K562 (cell line): ENCODE results near the gene UQCC5. TPM values are rescaled to one million over a fixed set of nuclear protein-coding genes. Genes with fewer than 3 reads are reported as not detected.

Experiments
- CREB3L1 ChIP-seq: fragments of 450-650 bp; IDR thresholded peaks from 2 replicates; pipeline ENCODE4 v1.6.1; 2014; ENCODE audit warnings: low read depth, mild to moderate bottlenecking, moderate library complexity, borderline replicate concordance
- MYBL2 ChIP-seq, 2 experiments: fragments of 450-650 bp in 1 of 2; sonication (generic) in 1 of 2; formaldehyde crosslinking in 1 of 2; IDR thresholded peaks; 2 replicates each; pipeline versions ENCODE4 v1.6.1 to v1.8.1; 2017 to 2022; ENCODE audit warnings: borderline replicate concordance in 1 of 2, inconsistent platforms in 1 of 2, low read depth in 1 of 2, mild to moderate bottlenecking in 1 of 2, missing genetic modification reagents in 1 of 2, moderate library complexity in 1 of 2
- MYNN ChIP-seq, 2 experiments: sonication (generic); formaldehyde crosslinking in 1 of 2; IDR thresholded peaks; 2 replicates each; pipeline versions ENCODE4 v1.5.0 to v1.6.1; 2016 to 2020; ENCODE audit warnings: antibody characterized with exemption in 1 of 2, missing genetic modification reagents in 1 of 2
- NCOR1 ChIP-seq: fragments of 450-650 bp; IDR thresholded peaks from 2 replicates; pipeline ENCODE4 v1.6.1; 2016; ENCODE audit warnings: mild to moderate bottlenecking, moderate library complexity
- NONO ChIP-seq, 2 experiments: fragments of 200-400 bp in 1 of 2; fragments of 450-650 bp in 1 of 2; formaldehyde crosslinking in 1 of 2; IDR thresholded peaks; 2 replicates each; pipeline ENCODE4 v1.6.1; 2017; ENCODE audit warnings: low read depth in 2 of 2, mild to moderate bottlenecking in 2 of 2, moderate library complexity in 2 of 2, low read length in 1 of 2
- RBM17 ChIP-seq: fragments of 200-400 bp; formaldehyde crosslinking; IDR thresholded peaks from 2 replicates; pipeline ENCODE4 v1.6.1; 2017; ENCODE audit warnings: low read depth, mild to moderate bottlenecking, low read length, borderline replicate concordance
- THRA ChIP-seq: fragments of 450-650 bp; IDR thresholded peaks from 2 replicates; pipeline ENCODE4 v1.6.1; 2017; ENCODE audit warnings: mild to moderate bottlenecking, moderate library complexity
- TRIM24 ChIP-seq, 2 experiments: fragments of 450-650 bp; IDR thresholded peaks; 2 replicates each; pipeline ENCODE4 v1.6.1; 2016
- ZEB2 ChIP-seq: fragments of 450-650 bp; IDR thresholded peaks from 2 replicates; pipeline ENCODE4 v1.6.1; 2016
- ZNF133 ChIP-seq: fragments of 250-450 bp; sonication (Bioruptor Pico); IDR thresholded peaks from 2 replicates; pipeline ENCODE4 v1.4.0; 2020; ENCODE audit warnings: mild to moderate bottlenecking
- ZNF174 ChIP-seq: fragments of 250-450 bp; sonication (Bioruptor Pico); IDR thresholded peaks from 2 replicates; pipeline ENCODE4 v1.4.0; 2020; ENCODE audit warnings: mild to moderate bottlenecking
- ZNF551 ChIP-seq: fragments of 250-450 bp; sonication (Bioruptor Pico); IDR thresholded peaks from 2 replicates; pipeline ENCODE4 v1.5.0; 2021; ENCODE audit warnings: mild to moderate bottlenecking, moderate library complexity
- ZNF655 ChIP-seq: fragments of 250-450 bp; sonication (Bioruptor Pico); IDR thresholded peaks from 2 replicates; pipeline ENCODE4 v1.5.0; 2021
- ZNF717 ChIP-seq: fragments of 250-450 bp; sonication (Bioruptor Pico); IDR thresholded peaks from 2 replicates; pipeline ENCODE4 v1.5.0; 2021
- polyA plus RNA-seq, 8 experiments: library from polyadenylated mRNA; depleted of rRNA in 4 of 8; stranded (reverse) in 5 of 8; unstranded in 3 of 8; fragments of >200 nt; fragmentation: Nextera tagmentation in 2 of 8; fragmentation: Illumina TruSeq in 1 of 8; extraction: Ambion mirVana in 2 of 8; extraction: Trizol in 1 of 8; gene quantifications; 2 replicates each; pipeline versions ENCODE4 v1.2.1 to v1.2.3, GENCODE V29; 2011 to 2014; ENCODE audit warnings: inconsistent platforms in 1 of 8, missing spikeins in 1 of 8
- total RNA-seq, 7 experiments: library from RNA; depleted of rRNA in 6 of 7; stranded (reverse); fragments of >200 nt in 6 of 7; fragmentation: Illumina TruSeq in 2 of 7; extraction: Trizol in 2 of 7; gene quantifications; 2 replicates each; pipeline versions ENCODE4 v1.2.1 to v1.2.3, GENCODE V29; 2011 to 2021; ENCODE audit warnings: low replicate concordance in 1 of 7
- TF ChIP-seq, protein P1 (sequence below), 2 experiments: IDR thresholded peaks; 2 replicates each; pipeline ENCODE4 v1.6.1; 2012; ENCODE audit warnings: improper control_type of control experiment in 2 of 2, low read depth in 2 of 2, low read length in 2 of 2, borderline replicate concordance in 1 of 2
- TF ChIP-seq, protein P2 (sequence below): fragments of 250-450 bp; sonication (Bioruptor Pico); IDR thresholded peaks from 2 replicates; pipeline ENCODE4 v1.5.1; 2021; ENCODE audit warnings: mild to moderate bottlenecking

UQCC5 gene
- total and polyA plus RNA-seq, 9 of the 15 experiments (the other 6 are each of a cell fraction or from before 2014, with no cell fraction given) = 10.2 to 55.4 (median 33.8) TPM

GRCh38 chr3:52532838-52533622 is 3.4 kb upstream of the UQCC5 start (continued):
- TF ChIP-seq, protein P1, sequence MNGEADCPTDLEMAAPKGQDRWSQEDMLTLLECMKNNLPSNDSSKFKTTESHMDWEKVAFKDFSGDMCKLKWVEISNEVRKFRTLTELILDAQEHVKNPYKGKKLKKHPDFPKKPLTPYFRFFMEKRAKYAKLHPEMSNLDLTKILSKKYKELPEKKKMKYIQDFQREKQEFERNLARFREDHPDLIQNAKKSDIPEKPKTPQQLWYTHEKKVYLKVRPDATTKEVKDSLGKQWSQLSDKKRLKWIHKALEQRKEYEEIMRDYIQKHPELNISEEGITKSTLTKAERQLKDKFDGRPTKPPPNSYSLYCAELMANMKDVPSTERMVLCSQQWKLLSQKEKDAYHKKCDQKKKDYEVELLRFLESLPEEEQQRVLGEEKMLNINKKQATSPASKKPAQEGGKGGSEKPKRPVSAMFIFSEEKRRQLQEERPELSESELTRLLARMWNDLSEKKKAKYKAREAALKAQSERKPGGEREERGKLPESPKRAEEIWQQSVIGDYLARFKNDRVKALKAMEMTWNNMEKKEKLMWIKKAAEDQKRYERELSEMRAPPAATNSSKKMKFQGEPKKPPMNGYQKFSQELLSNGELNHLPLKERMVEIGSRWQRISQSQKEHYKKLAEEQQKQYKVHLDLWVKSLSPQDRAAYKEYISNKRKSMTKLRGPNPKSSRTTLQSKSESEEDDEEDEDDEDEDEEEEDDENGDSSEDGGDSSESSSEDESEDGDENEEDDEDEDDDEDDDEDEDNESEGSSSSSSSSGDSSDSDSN (IDR thresholded peaks at IDR 0.05; ENCODE audit: borderline replicate concordance in 1 of 2, low read depth in 2 of 2, low read length in 2 of 2) = peak in 1 of 2 experiments; percentile 55; a peak in 1 of 4 replicates
- TF ChIP-seq TRIM24 (IDR thresholded peaks at IDR 0.05) (no peak), MYNN (IDR thresholded peaks at IDR 0.05) (no peak), MYNN (CRISPR knock-in tag; IDR thresholded peaks at IDR 0.05) (no peak), CREB3L1 (no peak), NONO (IDR thresholded peaks at IDR 0.05; ENCODE audit: low read depth in 2 of 2, low read length in 1 of 2) (peak in 1 of 2 experiments; percentile 33; a peak in 1 of 4 replicates), RBM17 (no peak), ZNF551 (no peak), ZNF133 (CRISPR knock-in tag) (no peak), NCOR1 (no peak), ZNF655 (CRISPR knock-in tag) (no peak), MYBL2 (IDR thresholded peaks at IDR 0.05; ENCODE audit: low read depth) (no peak), MYBL2 (CRISPR knock-in tag; IDR thresholded peaks at IDR 0.05; ENCODE audit: borderline replicate concordance) (no peak), ZNF174 (CRISPR knock-in tag) (no peak), THRA (no peak), ZEB2 (no peak), ZNF717 (CRISPR knock-in tag) (no peak)
- TF ChIP-seq, protein P2, sequence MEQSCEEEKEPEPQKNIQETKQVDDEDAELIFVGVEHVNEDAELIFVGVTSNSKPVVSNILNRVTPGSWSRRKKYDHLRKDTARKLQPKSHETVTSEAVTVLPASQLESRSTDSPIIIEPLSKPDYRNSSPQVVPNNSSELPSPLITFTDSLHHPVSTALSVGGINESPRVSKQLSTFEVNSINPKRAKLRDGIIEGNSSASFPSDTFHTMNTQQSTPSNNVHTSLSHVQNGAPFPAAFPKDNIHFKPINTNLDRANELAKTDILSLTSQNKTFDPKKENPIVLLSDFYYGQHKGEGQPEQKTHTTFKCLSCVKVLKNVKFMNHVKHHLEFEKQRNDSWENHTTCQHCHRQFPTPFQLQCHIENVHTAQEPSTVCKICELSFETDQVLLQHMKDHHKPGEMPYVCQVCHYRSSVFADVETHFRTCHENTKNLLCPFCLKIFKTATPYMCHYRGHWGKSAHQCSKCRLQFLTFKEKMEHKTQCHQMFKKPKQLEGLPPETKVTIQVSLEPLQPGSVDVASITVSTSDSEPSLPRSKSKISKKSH (CRISPR knock-in tag) = no peak
